ENCODE measurements around the gene ZNF90.
"Not testable (repeated sequence)": the region's sequence is repeated elsewhere in the genome, so short reads cannot be mapped to it uniquely, and the experiment has no call there.

DNA sequence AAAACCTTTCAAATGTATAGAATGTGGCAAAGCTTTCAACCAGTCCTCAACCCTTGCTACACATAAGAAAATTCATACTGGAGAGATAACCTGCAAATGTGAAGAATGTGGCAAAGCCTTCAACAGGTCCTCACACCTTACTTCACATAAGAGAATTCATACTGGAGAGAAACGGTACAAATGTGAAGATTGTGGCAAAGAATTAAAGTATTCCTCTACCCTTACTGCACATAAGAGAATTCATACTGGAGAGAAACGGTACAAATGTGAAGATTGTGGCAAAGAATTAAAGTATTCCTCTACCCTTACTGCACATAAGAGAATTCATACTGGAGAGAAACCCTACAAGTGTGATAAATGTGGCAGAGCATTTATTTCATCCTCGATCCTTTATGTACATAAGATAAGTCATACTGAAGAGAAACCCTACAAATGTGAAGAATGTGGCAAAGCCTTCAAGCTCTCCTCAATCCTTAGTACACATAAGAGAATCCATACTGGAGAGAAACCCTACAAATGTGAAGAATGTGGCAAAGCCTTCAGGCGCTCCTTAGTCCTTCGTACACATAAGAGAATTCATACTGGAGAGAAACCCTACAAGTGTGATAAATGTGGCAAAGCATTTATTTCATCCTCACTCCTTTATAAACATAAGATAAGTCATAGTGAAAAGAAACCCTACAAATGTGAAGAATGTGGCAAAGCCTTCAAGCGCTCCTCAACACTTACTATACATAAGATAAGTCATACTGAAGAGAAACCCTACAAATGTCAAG lies 40.5 kb downstream of the ZNF90 start:
- TF ChIP-seq, protein P1, sequence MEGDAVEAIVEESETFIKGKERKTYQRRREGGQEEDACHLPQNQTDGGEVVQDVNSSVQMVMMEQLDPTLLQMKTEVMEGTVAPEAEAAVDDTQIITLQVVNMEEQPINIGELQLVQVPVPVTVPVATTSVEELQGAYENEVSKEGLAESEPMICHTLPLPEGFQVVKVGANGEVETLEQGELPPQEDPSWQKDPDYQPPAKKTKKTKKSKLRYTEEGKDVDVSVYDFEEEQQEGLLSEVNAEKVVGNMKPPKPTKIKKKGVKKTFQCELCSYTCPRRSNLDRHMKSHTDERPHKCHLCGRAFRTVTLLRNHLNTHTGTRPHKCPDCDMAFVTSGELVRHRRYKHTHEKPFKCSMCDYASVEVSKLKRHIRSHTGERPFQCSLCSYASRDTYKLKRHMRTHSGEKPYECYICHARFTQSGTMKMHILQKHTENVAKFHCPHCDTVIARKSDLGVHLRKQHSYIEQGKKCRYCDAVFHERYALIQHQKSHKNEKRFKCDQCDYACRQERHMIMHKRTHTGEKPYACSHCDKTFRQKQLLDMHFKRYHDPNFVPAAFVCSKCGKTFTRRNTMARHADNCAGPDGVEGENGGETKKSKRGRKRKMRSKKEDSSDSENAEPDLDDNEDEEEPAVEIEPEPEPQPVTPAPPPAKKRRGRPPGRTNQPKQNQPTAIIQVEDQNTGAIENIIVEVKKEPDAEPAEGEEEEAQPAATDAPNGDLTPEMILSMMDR (conservative IDR thresholded peaks at IDR 0.05; ENCODE audit: low read depth, low read length) = not testable (repeated sequence)
- TF ChIP-seq EZH2 (IDR thresholded peaks at IDR 0.05; ENCODE audit: borderline replicate concordance, low read depth, low read length, poor library complexity, severe bottlenecking) = not testable (repeated sequence)

Data from A673 (cell line).